HFFc6 (cell line): ENCODE measurements around the gene BCCIP. TPM values are rescaled to one million over a fixed set of nuclear protein-coding genes. Genes with fewer than 3 reads are reported as not detected.
A peak's percentile ranks its signal among the peaks of the same experiment; 100 is the strongest.

Experiments used
- DNase-seq: peaks from one replicate; pipeline ENCODE4 v3.0.0-alpha.2; 2018
- H3K27ac Mint-ChIP-seq: 2 replicates; pipeline ENCODE4 v1.8.0; 2020; ENCODE audit warnings: mild to moderate bottlenecking, mixed read lengths
- H3K27me3 Mint-ChIP-seq: 2 replicates; pipeline ENCODE4 v1.8.0; 2021; ENCODE audit warnings: mild to moderate bottlenecking, moderate library complexity, mixed read lengths; ENCODE audit not compliant: insufficient read depth
- H3K36me3 Mint-ChIP-seq: 2 replicates; pipeline ENCODE4 v1.8.0; 2021; ENCODE audit warnings: low read depth, mixed read lengths
- H3K4me1 Mint-ChIP-seq: 2 replicates; pipeline ENCODE4 v1.8.0; 2020; ENCODE audit warnings: low read depth, mixed read lengths
- H3K4me3 Mint-ChIP-seq: 2 replicates; pipeline ENCODE4 v1.8.0; 2020; ENCODE audit warnings: mild to moderate bottlenecking, moderate library complexity, mixed read lengths
- H3K9me3 Mint-ChIP-seq: 2 replicates; pipeline ENCODE4 v1.8.0; 2020; ENCODE audit warnings: mild to moderate bottlenecking, mixed read lengths
- CTCF ChIP-seq: fragments of 200-600 bp; sonication (generic); IDR thresholded peaks from 2 replicates; pipeline ENCODE4 v1.5.0; 2021; ENCODE audit warnings: antibody characterized with exemption, mild to moderate bottlenecking
- total RNA-seq, 6 experiments: library from RNA; stranded (reverse); fragmentation: NEBNext Ultra II Directional; extraction: Animal tissue kit (Norgen Biotek cat#: 25700); gene quantifications; 2 replicates in 1 of 6; 3 replicates in 5 of 6; pipeline ENCODE4 v1.2.3, GENCODE V29; 2021

BCCIP gene
- total RNA-seq, 6 experiments from 2014 or later: 70.7 to 92.4 (median 88.0) TPM

- no peak for TF ChIP-seq CTCF
- H3K27me3 Mint-ChIP-seq: no peaks in the 10 kb centered on the region
- H3K4me1 Mint-ChIP-seq: peaks cover 7% of the 10 kb centered on the region; the same call in 1 of the 2 replicates
- no peak for DNase-seq
- H3K4me3 Mint-ChIP-seq: no peak overlapping the region
- H3K27ac Mint-ChIP-seq: no peak overlapping the region
- no peaks in the 10 kb centered on the region for H3K9me3 Mint-ChIP-seq
- peaks cover 9% of the 10 kb centered on the region; the same call in 1 of the 2 replicates for H3K36me3 Mint-ChIP-seq
Observed at GRCh38 chr10:125866421-125867029, 43.2 kb downstream of the BCCIP start.

GRCh38 chr10:125868372-125868975, 45.1 kb downstream of the BCCIP start:
- Mint-ChIP-seq H3K27ac (no peak overlapping the region), H3K27me3 (peaks cover 2% of the 10 kb centered on the region; the same call in 1 of the 2 replicates), H3K4me1 (peaks cover 8% of the 10 kb centered on the region; the same call in 1 of the 2 replicates), H3K9me3 (no peaks in the 10 kb centered on the region), H3K4me3 (no peak overlapping the region), H3K36me3 (peaks cover 9% of the 10 kb centered on the region; the same call in 1 of the 2 replicates)
- peak; percentile 89 for TF ChIP-seq CTCF
- DNase-seq: peak; percentile 39

- H3K9me3 Mint-ChIP-seq: peaks cover 11% of the 10 kb centered on the region
- TF ChIP-seq CTCF: no peak
Observed at GRCh38 chr10:125871338-125871737, 48.0 kb downstream of the BCCIP start.

GRCh38 chr10:125878957-125879835, 55.9 kb downstream of the BCCIP start:
- H3K27ac Mint-ChIP-seq: peak overlapping the region; percentile 77
- peak; percentile 89 for DNase-seq
- H3K27me3 Mint-ChIP-seq: no peaks in the 10 kb centered on the region; the same call in 1 of the 2 replicates
- H3K4me1 Mint-ChIP-seq: peaks cover 28% of the 10 kb centered on the region
- TF ChIP-seq CTCF: no peak
- peaks cover 14% of the 10 kb centered on the region for H3K9me3 Mint-ChIP-seq
- peak overlapping the region; percentile 30; the same call in 1 of the 2 replicates for H3K4me3 Mint-ChIP-seq
- peaks cover 31% of the 10 kb centered on the region for H3K36me3 Mint-ChIP-seq

More at GRCh38 chr10:125871338-125871737, 48.0 kb downstream of the BCCIP start:
- peaks cover 24% of the 10 kb centered on the region for H3K36me3 Mint-ChIP-seq
- no peak for DNase-seq
- no peak overlapping the region for H3K4me3 Mint-ChIP-seq
- peaks cover 2% of the 10 kb centered on the region; the same call in 1 of the 2 replicates for H3K27me3 Mint-ChIP-seq
- no peak overlapping the region for H3K27ac Mint-ChIP-seq
- peaks cover 8% of the 10 kb centered on the region; the same call in 1 of the 2 replicates for H3K4me1 Mint-ChIP-seq

GRCh38 chr10:125880719-125881118, 57.4 kb downstream of the BCCIP start:
- peaks cover 17% of the 10 kb centered on the region for H3K36me3 Mint-ChIP-seq
- no peak for DNase-seq
- H3K4me3 Mint-ChIP-seq: no peak overlapping the region
- no peak for TF ChIP-seq CTCF
- no peaks in the 10 kb centered on the region; the same call in 1 of the 2 replicates for H3K27me3 Mint-ChIP-seq
- H3K4me1 Mint-ChIP-seq: peaks cover 28% of the 10 kb centered on the region
- peaks cover 9% of the 10 kb centered on the region for H3K9me3 Mint-ChIP-seq
- H3K27ac Mint-ChIP-seq: no peak overlapping the region
